CD14-positive monocyte (primary cell): ENCODE data around the gene GSTM2. TPM values are rescaled to one million over a fixed set of nuclear protein-coding genes. Genes with fewer than 3 reads are reported as not detected.

Experiments used
- DNase-seq, 3 donors: peaks; one replicate each; pipeline ENCODE4 v3.0.0-alpha.2; 2011 to 2022
- H2AFZ ChIP-seq: 2 replicates; pipeline ENCODE4 v1.6.0; 2012; ENCODE audit warnings: mild to moderate bottlenecking, low read depth, low read length, inconsistent platforms; ENCODE audit not compliant: insufficient read depth, poor library complexity, severe bottlenecking
- H3K27ac ChIP-seq, 2 donors: 1 replicate in 1 of 2; 2 replicates in 1 of 2; pipeline ENCODE4 v1.5.1; 2012 to 2013; ENCODE audit warnings: low read length in 2 of 2, control low read depth in 1 of 2, inconsistent platforms in 1 of 2, low read depth in 1 of 2, mild to moderate bottlenecking in 1 of 2
- H3K27me3 ChIP-seq, 2 donors: one replicate each; pipeline versions ENCODE4 v1.6.0 to v1.6.1; 2011 to 2013; ENCODE audit warnings: low read length in 2 of 2; ENCODE audit not compliant: control insufficient read depth in 2 of 2, insufficient read depth in 2 of 2
- H3K36me3 ChIP-seq, 2 donors: replicated peaks in 1 of 2; 1 replicate in 1 of 2; 2 replicates in 1 of 2; pipeline versions ENCODE4 v1.5.1 to v1.6.1; 2012 to 2013; ENCODE audit warnings: low read length in 2 of 2, control low read depth in 1 of 2, inconsistent platforms in 1 of 2, mild to moderate bottlenecking in 1 of 2; ENCODE audit not compliant: insufficient read depth in 2 of 2, control insufficient read depth in 1 of 2
- H3K4me1 ChIP-seq, 2 donors: 1 replicate in 1 of 2; 2 replicates in 1 of 2; pipeline versions ENCODE4 v1.5.1 to v1.6.1; 2012 to 2013; ENCODE audit warnings: low read length in 2 of 2, control low read depth in 1 of 2, inconsistent platforms in 1 of 2, mild to moderate bottlenecking in 1 of 2, moderate library complexity in 1 of 2; ENCODE audit not compliant: insufficient read depth in 2 of 2, control insufficient read depth in 1 of 2
- H3K4me2 ChIP-seq: replicated peaks from 2 replicates; pipeline ENCODE3; 2012; ENCODE audit warnings: low read length, moderate library complexity, mild to moderate bottlenecking; ENCODE audit not compliant: poor library complexity, severe bottlenecking; ENCODE audit errors: extremely low read depth
- H3K4me3 ChIP-seq, 3 experiments: fragments of 200-600 bp in 1 of 3; sonication (generic) in 1 of 3; replicated peaks in 1 of 3; 1 replicate in 2 of 3; 2 replicates in 1 of 3; pipeline ENCODE4 v1.5.1; 2011 to 2013; ENCODE audit warnings: low read length in 3 of 3, mild to moderate bottlenecking in 3 of 3, control low read depth in 2 of 3, low read depth in 2 of 3, inconsistent platforms in 1 of 3, moderate library complexity in 1 of 3
- H3K79me2 ChIP-seq: 2 replicates; pipeline ENCODE4 v1.6.0; 2012; ENCODE audit warnings: mild to moderate bottlenecking, control low read depth, inconsistent platforms, low read length, moderate library complexity; ENCODE audit not compliant: insufficient read depth
- H3K9ac ChIP-seq: 2 replicates; pipeline ENCODE4 v1.6.0; 2017; ENCODE audit warnings: low read length, mild to moderate bottlenecking; ENCODE audit not compliant: insufficient read depth, poor library complexity, severe bottlenecking
- H3K9me3 ChIP-seq, 2 donors: replicated peaks in 1 of 2; 1 replicate in 1 of 2; 2 replicates in 1 of 2; pipeline versions ENCODE4 v1.5.1 to v1.6.1; 2012 to 2013; ENCODE audit warnings: low read length in 2 of 2, control low read depth in 1 of 2; ENCODE audit not compliant: control insufficient read depth in 1 of 2, insufficient read depth in 1 of 2
- H4K20me1 ChIP-seq: 2 replicates; pipeline ENCODE4 v1.6.0; 2012; ENCODE audit warnings: mild to moderate bottlenecking, low read length, control low read depth, moderate library complexity; ENCODE audit not compliant: insufficient read depth
- H3K27ac Mint-ChIP-seq, 7 donors: one replicate each; pipeline ENCODE4 v1.8.0; 2020; ENCODE audit warnings: mild to moderate bottlenecking in 7 of 7, mixed read lengths in 7 of 7, moderate library complexity in 6 of 7, inconsistent platforms in 2 of 7
- H3K27me3 Mint-ChIP-seq, 3 donors: one replicate each; pipeline ENCODE4 v1.8.0; 2021 to 2022; ENCODE audit warnings: low read depth in 3 of 3, mild to moderate bottlenecking in 3 of 3, mixed read lengths in 3 of 3, moderate library complexity in 3 of 3, inconsistent platforms in 1 of 3
- H3K36me3 Mint-ChIP-seq, 2 donors: one replicate each; pipeline ENCODE4 v1.8.0; 2020; ENCODE audit warnings: mixed read lengths in 2 of 2, inconsistent platforms in 1 of 2, mild to moderate bottlenecking in 1 of 2
- H3K4me1 Mint-ChIP-seq: one replicate; pipeline ENCODE4 v1.8.0; 2020; ENCODE audit warnings: mild to moderate bottlenecking, mixed read lengths
- H3K4me3 Mint-ChIP-seq, 2 donors: one replicate each; pipeline ENCODE4 v1.8.0; 2020; ENCODE audit warnings: mild to moderate bottlenecking in 2 of 2, mixed read lengths in 2 of 2, moderate library complexity in 1 of 2
- H3K9me3 Mint-ChIP-seq, 7 donors: one replicate each; pipeline ENCODE4 v1.8.0; 2020 to 2022; ENCODE audit warnings: mixed read lengths in 7 of 7, mild to moderate bottlenecking in 6 of 7, moderate library complexity in 6 of 7, inconsistent platforms in 2 of 7
- WGBS: methylation state at CpG from one replicate; pipeline ENCODE4 v1.1.5; 2013; ENCODE audit warnings: missing lambda C conversion rate; ENCODE audit not compliant: insufficient coverage; 5-methylcytosine and 5-hydroxymethylcytosine counted together
- intact Hi-C, 2 donors: fragments of 100-400 bp; cut with micrococcal nuclease; formaldehyde crosslinking; loops; one replicate each; pipeline versions ENCODE4 v1.15.0 to v1.15.1; 2023
- polyA plus RNA-seq, 3 donors: library from polyadenylated mRNA; depleted of rRNA in 1 of 3; unstranded in 2 of 3; stranded (reverse) in 1 of 3; fragments of 300-500 nt in 2 of 3; fragments of >200 nt in 1 of 3; fragmentation: Illumina TruSeq in 2 of 3; gene quantifications; 1 replicate in 2 of 3; 2 replicates in 1 of 3; pipeline ENCODE4 v1.2.3, GENCODE V29; 2012 to 2021
- TF ChIP-seq, protein P1 (sequence below): fragments of 200-600 bp; IDR thresholded peaks from one replicate; pipeline ENCODE4 v1.8.0; 2022; ENCODE audit warnings: antibody characterized with exemption, mild to moderate bottlenecking

Gene GSTM2
- polyA plus RNA-seq, 3 donors: 1.5 to 12.0 (median 6.3) TPM

DNA sequence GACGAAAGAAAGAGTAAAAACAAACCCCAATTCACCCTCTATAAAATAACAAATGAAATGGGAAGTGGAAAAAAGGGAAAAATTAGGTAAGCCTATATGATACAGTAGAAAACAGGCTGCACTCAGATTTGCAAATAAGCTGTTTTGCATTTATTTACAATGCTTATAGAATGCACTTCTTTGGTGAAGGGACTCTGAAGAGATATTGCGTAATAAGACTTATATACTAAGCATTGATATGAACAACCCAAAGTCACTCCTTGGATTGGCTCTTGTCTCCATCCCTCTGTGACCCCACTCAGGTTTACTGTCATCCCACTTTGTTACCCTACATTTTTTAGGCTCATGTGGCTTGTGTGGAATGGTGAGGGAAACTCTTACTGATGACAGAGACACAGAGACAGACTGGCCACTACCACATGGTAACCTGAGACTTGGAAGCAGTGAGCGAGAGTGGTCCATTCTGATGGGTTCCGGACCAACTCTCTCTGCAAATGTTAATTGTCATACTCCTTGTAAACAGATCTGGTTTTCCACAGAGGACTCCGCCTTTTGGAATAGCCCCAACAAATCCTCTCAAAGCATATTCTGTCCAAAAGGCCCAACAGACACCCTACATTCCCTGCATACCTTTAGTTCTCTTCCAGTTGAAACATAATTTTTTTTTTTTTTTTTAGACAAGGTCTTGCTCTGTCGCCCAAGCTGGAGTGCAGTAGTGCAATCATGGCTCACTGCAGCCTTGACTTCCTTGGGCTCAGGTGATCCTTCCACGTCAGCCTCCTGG lies 55.2 kb downstream of the GSTM2 start:
- 96% methylated on average over 5 of the region's 7 CpGs for WGBS
- peaks cover 2 to 4% (median 3%) of the 10 kb centered on the region in 3 donors for H3K27me3 Mint-ChIP-seq
- peaks cover 7% of the 10 kb centered on the region for H3K4me1 Mint-ChIP-seq

More for the DNA sequence above, 55.2 kb downstream of the GSTM2 start:
- intact Hi-C loops: no loop called here
- no peak overlapping the region for H3K27ac ChIP-seq
- no peaks in the 10 kb centered on the region for H4K20me1 ChIP-seq
- Mint-ChIP-seq H3K27ac (no peak overlapping the region), H3K36me3 (no peaks in the 10 kb centered on the region), H3K4me3 (no peak overlapping the region), H3K9me3 (peaks cover 0 to 5% (median 0%) of the 10 kb centered on the region in 7 donors)
- H3K79me2 ChIP-seq: no peaks in the 10 kb centered on the region
- H3K4me1 ChIP-seq: no peaks in the 10 kb centered on the region
- no peaks in the 10 kb centered on the region for H3K27me3 ChIP-seq
- TF ChIP-seq, protein P1, sequence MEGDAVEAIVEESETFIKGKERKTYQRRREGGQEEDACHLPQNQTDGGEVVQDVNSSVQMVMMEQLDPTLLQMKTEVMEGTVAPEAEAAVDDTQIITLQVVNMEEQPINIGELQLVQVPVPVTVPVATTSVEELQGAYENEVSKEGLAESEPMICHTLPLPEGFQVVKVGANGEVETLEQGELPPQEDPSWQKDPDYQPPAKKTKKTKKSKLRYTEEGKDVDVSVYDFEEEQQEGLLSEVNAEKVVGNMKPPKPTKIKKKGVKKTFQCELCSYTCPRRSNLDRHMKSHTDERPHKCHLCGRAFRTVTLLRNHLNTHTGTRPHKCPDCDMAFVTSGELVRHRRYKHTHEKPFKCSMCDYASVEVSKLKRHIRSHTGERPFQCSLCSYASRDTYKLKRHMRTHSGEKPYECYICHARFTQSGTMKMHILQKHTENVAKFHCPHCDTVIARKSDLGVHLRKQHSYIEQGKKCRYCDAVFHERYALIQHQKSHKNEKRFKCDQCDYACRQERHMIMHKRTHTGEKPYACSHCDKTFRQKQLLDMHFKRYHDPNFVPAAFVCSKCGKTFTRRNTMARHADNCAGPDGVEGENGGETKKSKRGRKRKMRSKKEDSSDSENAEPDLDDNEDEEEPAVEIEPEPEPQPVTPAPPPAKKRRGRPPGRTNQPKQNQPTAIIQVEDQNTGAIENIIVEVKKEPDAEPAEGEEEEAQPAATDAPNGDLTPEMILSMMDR: no peak
- H2AFZ ChIP-seq: no peak overlapping the region
- no peak overlapping the region for H3K4me2 ChIP-seq
- no peaks in the 10 kb centered on the region for H3K9me3 ChIP-seq
- no peak for DNase-seq
- H3K36me3 ChIP-seq: no peaks in the 10 kb centered on the region
- H3K4me3 ChIP-seq: no peak overlapping the region
- H3K9ac ChIP-seq: no peak overlapping the region

Other genes starting within 250 kb of the GSTM2 start
- gene PSMA5, start 241.6 kb upstream of the GSTM2 start, polyA plus RNA-seq: 100 to 1,000 TPM in 2 of 3 donors, 10 to 100 TPM in 1; 36.6 to 119 (median 118) TPM
- gene SYPL2, start 201.5 kb upstream of the GSTM2 start, polyA plus RNA-seq: under 1 TPM in 2 of 3 donors, not detected in 1; 0.03 to 0.12 TPM
- 1 to 10 TPM; 1.1 to 3.6 (median 1.7) TPM for gene ATXN7L2, start 184.2 kb upstream of the GSTM2 start, polyA plus RNA-seq
- 10 to 100 TPM in 1 of 3 donors, 1 to 10 TPM in 2; 1.4 to 13.2 (median 4.2) TPM for gene CYB561D1, start 174.0 kb upstream of the GSTM2 start, polyA plus RNA-seq
- under 1 TPM; 0.05 to 0.26 (median 0.07) TPM for gene AMIGO1, start 158.3 kb upstream of the GSTM2 start, polyA plus RNA-seq
- gene GPR61, start 128.2 kb upstream of the GSTM2 start, polyA plus RNA-seq: under 1 TPM in 1 of 3 donors, not detected in 2; 0.28 TPM
- 10 to 100 TPM in 2 of 3 donors, 1 to 10 TPM in 1; 3.0 to 14.2 (median 10.4) TPM for gene GNAI3, start 119.4 kb upstream of the GSTM2 start, polyA plus RNA-seq
- under 1 TPM in 1 of 3 donors, not detected in 2; 0.05 TPM for gene GNAT2, start 48.4 kb upstream of the GSTM2 start, polyA plus RNA-seq
- gene AMPD2, start 48.2 kb upstream of the GSTM2 start, polyA plus RNA-seq: 100 to 1,000 TPM in 2 of 3 donors, 10 to 100 TPM in 1; 75.0 to 961 (median 117) TPM
- gene GSTM4, start 12.0 kb upstream of the GSTM2 start, polyA plus RNA-seq: 10 to 100 TPM; 11.9 to 22.9 (median 15.9) TPM
- gene GSTM1, start 19.8 kb downstream of the GSTM2 start, polyA plus RNA-seq: 10 to 100 TPM in 2 of 3 donors, not detected in 1; 13.5 to 27.7 TPM
- gene GSTM5, start 44.2 kb downstream of the GSTM2 start, polyA plus RNA-seq: not detected
- gene GSTM3, start 73.0 kb downstream of the GSTM2 start, polyA plus RNA-seq: 1 to 10 TPM in 2 of 3 donors, under 1 TPM in 1; 0.69 to 3.2 (median 2.8) TPM
- gene EPS8L3, start 95.9 kb downstream of the GSTM2 start, polyA plus RNA-seq: not detected
- under 1 TPM; 0.11 to 0.69 (median 0.38) TPM for gene CSF1, start 242.8 kb downstream of the GSTM2 start, polyA plus RNA-seq